ENCODE data around the gene SFXN5.

DNA sequence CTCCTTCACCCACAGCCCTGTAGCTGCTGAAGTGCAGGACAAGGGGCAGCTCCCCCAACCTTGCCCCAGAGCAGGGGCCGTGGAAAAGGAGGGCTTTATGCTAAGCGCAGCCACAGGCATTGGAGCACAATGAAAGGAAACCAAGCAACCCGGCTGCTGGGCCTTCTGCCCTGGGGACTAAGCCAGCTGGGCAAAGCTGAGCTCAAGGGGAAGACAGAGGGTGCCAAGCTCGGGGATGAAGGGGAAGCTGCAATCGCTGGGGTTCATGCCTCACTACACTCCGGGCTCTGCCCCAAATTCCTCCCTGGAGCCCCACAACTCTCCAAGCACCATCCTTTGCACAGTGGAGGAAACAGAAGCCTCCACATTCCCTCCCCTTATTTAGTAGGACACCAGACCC, 12.4 kb downstream of the SFXN5 start:
- TF ChIP-seq CTCF (IDR thresholded peaks at IDR 0.05; ENCODE audit: low read length) (no peak), EZH2 (IDR thresholded peaks at IDR 0.05; ENCODE audit: borderline replicate concordance, low read length) (no peak)
